Measurements from ENCODE around the gene SEC22A. TPM values are rescaled to one million over a fixed set of nuclear protein-coding genes. Genes with fewer than 3 reads are reported as not detected.

SEC22A gene
- polyA plus RNA-seq, 1 donor: 15.2 TPM

DNA sequence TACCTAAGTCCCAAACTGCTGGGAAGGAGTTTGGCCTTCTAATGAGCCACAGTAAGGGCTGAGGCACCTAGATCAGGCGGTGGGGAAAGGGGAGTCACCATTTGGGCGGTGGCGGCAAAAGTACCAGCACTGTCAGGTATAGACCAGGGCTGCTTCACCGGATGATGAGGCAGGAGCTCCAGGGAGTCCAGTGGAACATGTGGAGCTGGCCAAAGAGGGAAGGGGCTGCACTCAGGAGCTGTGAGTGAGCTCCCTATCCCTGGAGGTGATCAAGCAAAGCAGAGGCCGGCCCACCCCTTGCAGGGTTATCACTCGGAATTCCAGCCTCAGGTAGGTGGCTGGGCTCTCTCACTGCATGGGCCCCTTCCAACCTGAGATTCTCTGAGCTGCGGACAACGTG lies 108.4 kb downstream of the SEC22A start:
- no peak for DNase-seq

DNA sequence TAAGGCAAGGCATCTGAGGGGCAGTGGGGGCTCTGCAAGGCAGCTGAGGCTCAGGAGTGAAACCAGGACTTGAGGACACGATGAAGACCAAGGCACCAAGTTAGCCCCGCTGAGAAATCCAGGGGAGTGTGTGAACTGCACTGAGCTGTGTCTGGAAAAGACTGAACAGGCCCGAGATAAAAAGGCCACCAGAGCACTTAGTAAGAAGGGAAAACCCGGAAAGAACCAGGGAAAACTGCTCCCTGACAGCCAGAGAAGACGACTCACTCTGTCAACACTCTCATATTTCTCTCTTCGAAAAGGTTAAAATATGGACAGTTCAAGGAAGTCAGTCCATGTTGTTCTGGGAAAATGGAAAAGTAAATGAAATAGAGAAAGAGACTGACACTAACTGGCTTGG lies 109.0 kb downstream of the SEC22A start:
- no peak for DNase-seq

DNA sequence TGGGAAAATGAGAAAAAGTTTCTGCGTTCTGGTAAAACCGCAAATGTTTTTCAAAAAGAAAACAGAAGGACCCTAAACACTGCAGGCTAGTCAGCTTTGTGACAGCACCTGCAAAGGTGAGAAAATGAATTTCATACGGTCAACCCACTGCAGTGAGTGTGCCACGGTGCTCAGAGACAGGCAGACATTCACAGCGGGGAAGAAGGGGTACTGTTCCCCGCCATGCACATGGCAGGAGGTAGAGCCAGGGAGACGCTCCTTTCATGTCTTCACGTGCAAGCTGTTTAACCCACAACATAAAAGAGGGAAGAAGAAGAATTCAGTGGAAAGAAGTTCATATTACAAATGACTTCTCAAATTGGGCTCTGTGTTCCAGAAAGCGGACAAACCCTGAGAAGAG lies 109.5 kb downstream of the SEC22A start:
- no peak for DNase-seq

DNA sequence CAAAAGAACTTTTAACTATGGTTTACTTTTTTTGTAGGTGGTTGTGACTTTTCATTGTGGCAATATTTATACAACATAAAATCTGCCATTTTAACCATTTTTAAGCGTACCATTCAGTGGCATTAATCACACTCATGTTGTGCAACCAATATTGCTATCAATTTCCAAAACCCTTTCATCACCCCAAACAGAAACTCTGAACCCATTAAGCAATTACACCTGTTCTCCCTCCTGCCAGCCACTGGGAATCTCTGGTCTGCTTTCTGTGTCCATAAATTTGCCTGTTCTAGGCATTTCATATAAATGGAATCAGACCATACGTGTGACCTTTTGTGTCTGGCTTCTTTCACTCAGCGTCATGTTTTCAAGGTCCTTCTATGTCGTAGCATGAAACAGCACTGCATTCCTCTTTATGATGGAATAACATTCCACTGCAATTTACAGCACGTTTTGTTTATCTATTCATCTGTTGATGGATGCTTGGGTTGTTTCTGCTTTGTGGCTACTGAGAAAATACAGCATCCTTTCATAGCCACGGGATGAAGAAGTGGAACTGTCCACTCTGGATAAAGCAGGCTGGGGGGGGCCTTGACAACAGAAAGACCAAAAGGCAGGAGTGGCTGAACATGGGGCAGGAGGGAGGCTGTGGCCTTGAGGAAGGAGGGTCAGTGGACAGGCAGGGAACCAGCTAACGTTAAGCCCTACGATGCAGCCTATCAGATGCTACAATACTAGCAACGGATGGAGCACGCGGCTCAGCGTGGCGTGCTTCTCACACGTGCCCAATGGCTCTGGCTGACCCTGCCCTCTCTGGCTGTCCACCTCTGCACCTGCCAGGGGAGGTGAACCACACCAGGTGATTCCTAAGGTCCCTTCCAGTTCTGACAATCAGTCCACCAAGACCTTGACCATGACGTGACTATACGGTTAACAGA lies 110.9 kb downstream of the SEC22A start:
- DNase-seq: no peak

DNA sequence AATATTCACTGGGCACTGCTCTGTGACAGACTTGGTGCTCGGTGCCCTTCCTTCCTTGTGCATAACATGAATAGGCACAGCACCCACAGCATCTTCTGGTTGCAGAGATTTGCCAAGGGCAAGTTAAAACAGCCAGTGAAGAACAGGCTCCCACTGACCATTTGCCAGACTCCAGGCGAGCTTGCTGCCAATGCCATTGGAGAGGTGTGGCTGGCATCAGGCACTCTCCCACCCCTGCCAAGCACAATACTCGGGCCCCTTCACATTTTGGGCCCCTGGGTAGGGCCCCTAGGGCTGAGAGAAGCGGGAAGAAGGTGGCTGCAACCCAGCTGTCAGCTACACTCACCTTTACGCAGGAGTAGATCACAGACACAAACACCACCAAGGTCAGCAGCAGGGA lies 112.1 kb downstream of the SEC22A start:
- no peak for DNase-seq

DNA sequence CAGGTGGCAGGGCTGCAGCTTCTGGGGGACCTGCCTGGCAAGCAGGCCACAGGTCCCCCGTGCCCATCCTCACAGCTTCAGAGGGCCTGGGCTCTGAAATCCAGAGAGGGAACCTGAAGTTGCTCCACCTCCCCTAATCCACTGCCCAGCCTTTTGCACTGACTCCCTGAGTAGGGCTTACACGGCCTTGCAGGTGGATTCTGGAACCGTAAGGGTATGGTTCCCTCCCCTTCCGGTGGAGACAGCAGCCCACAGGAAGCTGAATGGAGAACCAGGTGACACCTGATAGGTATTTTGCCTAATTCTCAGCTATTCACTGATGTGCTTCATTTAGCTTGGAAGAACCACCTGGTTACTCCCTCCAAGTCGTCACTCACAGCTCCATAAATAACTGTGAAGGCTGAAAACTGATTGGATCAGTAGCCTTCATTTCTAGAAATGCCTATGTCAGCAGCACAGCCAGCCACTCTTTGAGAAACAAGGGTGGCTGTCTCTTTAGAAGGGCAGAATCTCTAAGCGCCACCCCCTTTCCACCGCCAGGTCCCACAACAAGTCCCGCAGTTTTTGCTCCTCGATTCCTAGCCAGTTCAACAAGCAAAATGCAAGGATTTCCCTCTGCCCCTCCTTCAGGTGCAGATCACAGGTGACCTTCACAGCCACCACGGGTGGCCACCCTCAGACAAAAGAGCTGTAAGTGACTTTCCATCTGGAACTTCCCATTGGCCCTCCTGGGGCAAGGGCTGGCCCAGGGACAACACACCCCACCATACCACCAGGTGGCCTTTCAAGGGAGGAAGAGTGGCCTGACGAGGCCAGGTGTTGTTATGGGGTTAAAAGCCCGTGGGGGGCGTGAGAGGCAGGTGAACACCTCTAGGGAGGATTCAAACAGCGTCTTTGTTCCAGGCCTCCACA lies 112.9 kb downstream of the SEC22A start:
- no peak for DNase-seq

DNA sequence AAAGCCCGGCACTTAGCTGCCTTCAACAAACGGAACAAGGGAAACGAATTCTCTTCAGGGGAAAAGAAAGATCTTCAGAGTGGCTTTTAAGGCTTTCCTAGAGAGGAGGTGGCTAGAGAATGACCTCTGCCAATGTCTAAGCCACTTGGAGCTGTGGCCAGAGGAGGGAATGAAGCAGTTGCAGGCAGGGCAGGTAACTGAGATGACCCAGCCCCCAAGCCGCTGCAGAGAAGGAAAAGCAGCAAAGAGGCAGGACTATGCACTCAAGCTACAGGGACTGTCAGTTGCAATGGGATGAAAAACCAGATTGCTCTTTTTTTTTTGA lies 113.5 kb downstream of the SEC22A start:
- no peak for DNase-seq

DNA sequence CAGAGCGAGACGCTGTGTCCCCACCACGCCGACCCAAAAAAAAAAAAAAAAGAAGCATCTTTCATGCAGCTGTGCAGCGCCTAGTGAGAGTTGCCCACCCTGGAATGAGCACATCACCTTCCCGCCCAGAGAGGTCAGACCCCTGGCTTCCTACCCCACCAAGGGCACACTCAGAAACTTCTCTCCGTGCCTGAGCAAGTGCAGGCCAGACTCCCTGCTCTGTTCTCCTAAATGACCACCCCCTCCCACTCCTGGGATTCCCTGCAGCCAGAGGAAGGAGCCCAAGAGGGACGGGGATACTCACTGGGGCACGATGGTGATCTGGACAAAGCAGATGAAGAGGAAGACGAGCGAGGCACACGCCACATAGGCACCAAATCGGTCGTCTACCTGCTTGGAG lies 116.0 kb downstream of the SEC22A start:
- DNase-seq: no peak

DNA sequence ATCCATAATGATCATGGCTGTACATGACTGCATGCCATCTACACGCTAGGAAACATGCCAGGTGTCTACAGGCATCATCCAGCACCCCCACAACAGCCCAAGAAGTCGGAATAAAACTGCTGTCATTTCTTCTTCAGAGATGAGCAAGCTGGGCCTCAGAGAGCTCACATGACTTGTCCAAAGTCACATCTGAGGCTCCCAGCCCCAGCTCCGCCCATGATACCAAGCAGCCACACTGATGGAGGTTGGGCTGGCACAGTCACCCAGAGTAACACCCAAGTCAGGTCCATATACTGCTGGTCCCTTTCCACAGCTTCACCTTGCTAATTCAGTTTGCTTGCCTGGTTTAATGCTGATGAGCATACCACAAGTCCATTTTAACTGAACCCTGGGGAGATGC lies 116.6 kb downstream of the SEC22A start:
- DNase-seq: no peak

DNA sequence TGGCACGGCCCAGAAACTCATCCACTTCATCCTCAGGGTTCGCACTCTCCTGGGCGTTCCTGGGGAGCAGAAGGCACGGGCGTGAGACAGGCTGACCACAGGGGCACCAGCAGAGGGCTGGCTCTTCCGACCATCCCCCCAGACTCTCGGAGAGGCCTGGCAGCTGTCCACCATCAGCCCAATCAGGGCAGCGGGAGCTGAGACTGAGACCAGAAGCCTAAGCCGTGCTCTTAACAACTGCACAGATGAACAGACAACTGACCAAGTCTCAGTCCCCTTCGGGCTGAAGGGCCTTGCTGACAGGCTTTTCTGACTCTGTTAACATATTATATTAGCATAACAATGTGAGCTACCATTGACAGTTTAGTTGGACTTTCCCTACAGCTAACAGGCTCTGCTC lies 118.0 kb downstream of the SEC22A start:
- DNase-seq: no peak

DNA sequence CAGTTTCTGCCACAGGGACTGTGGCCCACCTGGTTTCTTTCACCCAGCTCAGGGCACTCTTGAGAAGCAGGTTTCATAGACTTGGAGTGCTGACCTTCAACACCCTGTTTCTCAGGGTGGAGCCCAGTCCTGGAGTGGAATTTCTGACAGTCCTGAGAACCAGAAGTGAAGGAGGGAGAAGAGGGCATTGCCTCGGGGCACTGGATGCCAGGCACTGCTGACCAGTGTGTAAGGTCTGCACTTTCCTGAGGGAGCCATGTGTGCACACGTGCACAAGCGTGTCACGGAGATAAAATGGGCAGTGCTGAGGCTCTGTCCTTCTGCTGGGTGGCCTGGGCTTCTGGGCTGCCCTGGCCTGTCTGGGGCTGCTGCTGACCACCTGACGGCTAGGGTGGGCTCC lies 118.5 kb downstream of the SEC22A start:
- no peak for DNase-seq

DNA sequence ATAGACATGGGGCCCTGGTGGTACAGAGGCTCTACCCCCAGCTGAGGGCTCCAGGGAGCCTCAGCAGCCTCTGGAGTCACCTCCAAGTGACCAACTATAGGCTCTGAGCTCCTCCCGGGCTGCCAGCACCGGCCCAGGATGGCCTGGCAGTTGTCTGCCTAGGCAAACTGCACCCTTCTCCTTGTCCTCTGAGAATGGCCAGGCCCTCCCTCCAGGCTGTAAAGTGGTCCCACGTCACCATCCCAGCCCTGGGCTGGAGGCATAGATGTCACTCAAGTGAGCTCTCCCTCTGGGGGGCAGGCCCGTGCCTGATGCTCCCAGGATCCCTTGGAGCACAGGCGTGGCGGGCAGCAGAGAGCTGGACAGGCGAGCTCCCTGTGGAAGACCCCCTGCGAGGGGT lies 120.1 kb downstream of the SEC22A start:
- no peak for DNase-seq

DNA sequence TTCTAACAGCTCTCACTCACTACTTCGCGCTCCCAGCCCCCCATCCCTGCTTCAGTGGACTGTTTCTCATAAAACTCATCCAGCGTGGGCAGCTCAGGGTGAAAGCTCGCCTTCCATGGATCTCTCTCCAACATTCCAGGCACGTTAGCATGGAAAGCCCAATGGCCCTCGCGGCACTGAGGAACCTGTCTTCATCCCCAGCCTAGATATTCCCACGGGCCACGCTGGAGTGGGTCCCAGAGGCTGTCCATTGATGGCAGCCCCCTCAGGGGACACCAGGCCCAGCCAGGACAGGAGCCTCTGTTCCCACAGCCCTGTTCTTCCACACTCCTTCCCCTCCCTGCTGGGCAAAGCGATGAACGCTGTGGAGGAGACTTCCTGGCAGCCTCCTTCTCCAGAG lies 121.1 kb downstream of the SEC22A start:
- no peak for DNase-seq

Other genes with a start within 250 kb of the SEC22A start
- gene SEMA5B, start 174.2 kb upstream of the SEC22A start, polyA plus RNA-seq (ENCODE audit: insufficient read length): 23.8 TPM
- gene PDIA5, start 134.9 kb upstream of the SEC22A start, polyA plus RNA-seq (ENCODE audit: insufficient read length): 16.4 TPM
- gene ADCY5, start 247.1 kb downstream of the SEC22A start, polyA plus RNA-seq (ENCODE audit: insufficient read length): 3.7 TPM